ENCODE data around the gene TMEM141. TPM values are rescaled to one million over a fixed set of nuclear protein-coding genes. Genes with fewer than 3 reads are reported as not detected.
"Not testable (repeated sequence)": the region's sequence is repeated elsewhere in the genome, so short reads cannot be mapped to it uniquely, and the experiment has no call there.

Gene TMEM141
- total RNA-seq, 2 experiments from 2014 or later: 43.2 to 70.2 TPM

DNA sequence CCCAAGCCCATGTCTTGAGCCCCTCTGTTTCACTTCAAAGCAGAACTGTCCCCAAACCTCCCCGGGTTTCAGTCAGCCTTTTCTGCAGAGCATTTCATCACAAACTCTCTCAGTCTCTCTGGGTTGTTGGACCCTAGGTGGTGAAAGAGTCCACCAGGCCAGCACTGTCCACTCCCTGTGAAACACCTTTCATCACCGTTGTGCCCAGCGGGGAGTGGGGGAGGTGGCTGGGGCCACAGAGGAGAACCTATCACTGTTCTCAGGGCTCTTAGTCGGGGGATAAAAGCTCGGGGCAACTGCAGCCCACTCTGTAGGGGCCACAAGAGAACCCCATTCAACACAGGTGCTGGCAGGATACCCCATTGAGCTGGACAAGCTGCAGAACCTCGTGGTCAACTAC, 11.2 kb downstream of the TMEM141 start:
- no TSS peak for BruUV-seq (replicated peaks)
- H3K4me3 ChIP-seq (ENCODE audit: low read depth, low read length, poor library complexity, severe bottlenecking): no peak overlapping the region
- H3K9me2 ChIP-seq (ENCODE audit: insufficient read depth, low read length): no peaks in the 10 kb centered on the region
- H3K36me3 ChIP-seq (ENCODE audit: insufficient read depth, low read length): no peaks in the 10 kb centered on the region
- TF ChIP-seq EZH2phosphoT487 (IDR thresholded peaks at IDR 0.05; ENCODE audit: borderline replicate concordance, low read depth, low read length): no peak
- TF ChIP-seq, protein P1, sequence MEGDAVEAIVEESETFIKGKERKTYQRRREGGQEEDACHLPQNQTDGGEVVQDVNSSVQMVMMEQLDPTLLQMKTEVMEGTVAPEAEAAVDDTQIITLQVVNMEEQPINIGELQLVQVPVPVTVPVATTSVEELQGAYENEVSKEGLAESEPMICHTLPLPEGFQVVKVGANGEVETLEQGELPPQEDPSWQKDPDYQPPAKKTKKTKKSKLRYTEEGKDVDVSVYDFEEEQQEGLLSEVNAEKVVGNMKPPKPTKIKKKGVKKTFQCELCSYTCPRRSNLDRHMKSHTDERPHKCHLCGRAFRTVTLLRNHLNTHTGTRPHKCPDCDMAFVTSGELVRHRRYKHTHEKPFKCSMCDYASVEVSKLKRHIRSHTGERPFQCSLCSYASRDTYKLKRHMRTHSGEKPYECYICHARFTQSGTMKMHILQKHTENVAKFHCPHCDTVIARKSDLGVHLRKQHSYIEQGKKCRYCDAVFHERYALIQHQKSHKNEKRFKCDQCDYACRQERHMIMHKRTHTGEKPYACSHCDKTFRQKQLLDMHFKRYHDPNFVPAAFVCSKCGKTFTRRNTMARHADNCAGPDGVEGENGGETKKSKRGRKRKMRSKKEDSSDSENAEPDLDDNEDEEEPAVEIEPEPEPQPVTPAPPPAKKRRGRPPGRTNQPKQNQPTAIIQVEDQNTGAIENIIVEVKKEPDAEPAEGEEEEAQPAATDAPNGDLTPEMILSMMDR (conservative IDR thresholded peaks at IDR 0.05; ENCODE audit: low read length): no peak
- no peak overlapping the region for H3K27ac ChIP-seq (ENCODE audit: low read depth, low read length, poor library complexity, severe bottlenecking)
- H2AFZ ChIP-seq (ENCODE audit: low read length): no peak overlapping the region
- CTCF ChIA-PET (ENCODE audit: unreplicated experiment): no interaction called here
- no peaks in the 10 kb centered on the region for H4K20me1 ChIP-seq (ENCODE audit: insufficient read depth, low read length)
- no peak overlapping the region for H3K4me2 ChIP-seq (ENCODE audit: low read length)
- POLR2A ChIA-PET: no interaction called here
- DNase-seq (ENCODE audit: low spot score): no peak
- no peaks in the 10 kb centered on the region for H3K9me3 ChIP-seq (ENCODE audit: low read length)
- peaks cover 37% of the 10 kb centered on the region for H3K4me1 ChIP-seq (ENCODE audit: insufficient read depth, low read length, poor library complexity, severe bottlenecking)
- H3K79me2 ChIP-seq (ENCODE audit: insufficient read depth, low read depth, low read length): no peaks in the 10 kb centered on the region
- intact Hi-C loops (cut with micrococcal nuclease; ENCODE audit: unreplicated experiment): no loop called here

DNA sequence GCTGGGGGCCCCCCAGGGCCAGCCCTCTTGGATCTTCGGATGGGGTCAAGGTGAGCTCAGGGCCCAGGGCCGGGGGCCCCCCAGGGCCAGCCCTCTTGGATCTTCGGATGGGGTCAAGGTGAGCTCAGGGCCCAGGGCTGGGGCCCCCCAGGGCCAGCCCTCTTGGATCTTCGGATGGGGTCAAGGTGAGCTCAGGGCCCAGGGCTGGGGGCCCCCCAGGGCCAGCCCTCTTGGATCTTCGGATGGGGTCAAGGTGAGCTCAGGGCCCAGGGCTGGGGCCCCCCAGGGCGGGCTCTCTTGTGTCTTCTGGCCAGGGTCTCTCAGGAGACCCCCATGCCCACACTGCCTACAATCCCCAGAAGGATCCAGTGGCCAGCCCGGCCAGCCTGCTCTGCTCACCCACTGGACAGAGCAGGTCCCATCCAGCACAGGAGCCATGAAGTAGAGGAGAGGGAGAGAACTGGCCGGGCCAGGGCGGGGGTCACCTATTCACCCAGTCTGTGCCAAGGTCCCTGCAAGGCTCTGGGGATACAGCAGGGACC, 11.9 kb downstream of the TMEM141 start:
- BruUV-seq (replicated peaks); H3K9me3 ChIP-seq (ENCODE audit: low read length); H3K27ac ChIP-seq (ENCODE audit: low read depth, low read length, poor library complexity, severe bottlenecking); DNase-seq (ENCODE audit: low spot score); H2AFZ ChIP-seq (ENCODE audit: low read length); CTCF ChIA-PET (ENCODE audit: unreplicated experiment); H3K36me3 ChIP-seq (ENCODE audit: insufficient read depth, low read length); H3K79me2 ChIP-seq (ENCODE audit: insufficient read depth, low read depth, low read length); H3K4me2 ChIP-seq (ENCODE audit: low read length); H4K20me1 ChIP-seq (ENCODE audit: insufficient read depth, low read length); H3K4me3 ChIP-seq (ENCODE audit: low read depth, low read length, poor library complexity, severe bottlenecking); POLR2A ChIA-PET; H3K9me2 ChIP-seq (ENCODE audit: insufficient read depth, low read length); intact Hi-C loops (cut with micrococcal nuclease; ENCODE audit: unreplicated experiment): not testable (repeated sequence)
- peaks cover 38% of the 10 kb centered on the region for H3K4me1 ChIP-seq (ENCODE audit: insufficient read depth, low read length, poor library complexity, severe bottlenecking)

DNA sequence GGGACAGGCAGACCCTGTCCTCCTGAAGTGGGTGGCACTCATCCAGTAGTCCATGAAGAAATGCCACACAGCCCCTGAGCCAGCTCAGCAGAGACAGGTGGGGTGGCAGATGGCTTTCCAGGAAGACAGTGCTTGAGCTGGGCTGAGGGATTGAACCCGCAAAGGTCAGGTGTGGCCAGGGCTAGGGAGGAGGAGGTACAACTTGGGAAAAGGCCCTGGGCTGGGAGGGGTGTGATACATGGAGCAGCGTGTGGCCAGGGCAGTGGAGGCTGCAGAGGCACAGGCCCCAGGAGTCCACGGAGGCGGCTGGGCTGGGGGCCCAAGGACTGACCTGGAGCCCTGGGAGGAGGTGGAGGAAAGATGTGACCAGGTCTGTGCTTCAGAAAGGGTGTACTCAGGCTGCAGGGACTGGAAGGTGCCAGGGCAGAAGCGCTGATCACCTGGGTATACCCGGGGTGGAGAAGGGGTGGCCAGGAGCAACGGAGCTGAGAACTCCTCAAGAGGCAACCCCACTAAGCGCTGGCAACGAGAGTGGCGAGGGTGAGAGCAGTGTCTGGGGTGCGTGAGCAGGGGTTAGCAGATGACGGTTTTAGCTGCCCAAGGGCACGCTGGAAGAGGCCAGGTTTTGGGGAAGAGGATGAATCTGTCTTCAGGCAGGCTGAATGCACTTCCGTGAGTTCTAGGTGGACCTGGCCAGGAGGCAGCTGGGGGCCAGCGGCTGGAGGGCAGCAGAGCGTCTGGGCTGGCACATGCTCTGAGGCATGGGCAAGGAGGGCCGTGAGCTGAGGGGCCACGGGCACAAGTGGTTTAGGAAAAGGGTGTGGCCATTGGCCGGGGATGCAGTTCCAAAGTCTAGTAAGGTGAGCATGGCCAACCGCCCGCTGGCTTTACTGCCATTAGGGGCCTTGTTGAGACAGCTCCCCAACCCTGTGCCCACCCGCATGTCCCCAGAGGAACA, 12.7 kb downstream of the TMEM141 start:
- H3K4me2 ChIP-seq (ENCODE audit: low read length): no peak overlapping the region

More for the DNA sequence above, 12.7 kb downstream of the TMEM141 start:
- Histone ChIP-seq H3K4me3 (ENCODE audit: low read depth, low read length, poor library complexity, severe bottlenecking) (no peak overlapping the region), H2AFZ (ENCODE audit: low read length) (no peak overlapping the region), H3K79me2 (ENCODE audit: insufficient read depth, low read depth, low read length) (peaks cover 9% of the 10 kb centered on the region), H4K20me1 (ENCODE audit: insufficient read depth, low read length) (peaks cover under 1% of the 10 kb centered on the region; the same call in 1 of the 2 replicates), H3K36me3 (ENCODE audit: insufficient read depth, low read length) (no peaks in the 10 kb centered on the region), H3K27ac (ENCODE audit: low read depth, low read length, poor library complexity, severe bottlenecking) (no peak overlapping the region), H3K4me1 (ENCODE audit: insufficient read depth, low read length, poor library complexity, severe bottlenecking) (peaks cover 38% of the 10 kb centered on the region), H3K9me3 (ENCODE audit: low read length) (no peaks in the 10 kb centered on the region), H3K9me2 (ENCODE audit: insufficient read depth, low read length) (no peaks in the 10 kb centered on the region)
- intact Hi-C loops (cut with micrococcal nuclease; ENCODE audit: unreplicated experiment): no loop called here
- TF ChIP-seq EZH2phosphoT487 (IDR thresholded peaks at IDR 0.05; ENCODE audit: borderline replicate concordance, low read depth, low read length): no peak
- TF ChIP-seq, protein P1 (conservative IDR thresholded peaks at IDR 0.05; ENCODE audit: low read length): no peak
- DNase-seq (ENCODE audit: low spot score): no peak
- POLR2A ChIA-PET: no interaction called here
- no TSS peak for BruUV-seq (replicated peaks)
- CTCF ChIA-PET (ENCODE audit: unreplicated experiment): no interaction called here
